RCC 7860 (cell line): ENCODE results near the gene DTL.

Source experiments
- DNase-seq: peaks from one replicate; pipeline ENCODE4 v3.0.0-alpha.2; 2015; ENCODE audit warnings: low spot score
- FAIRE-seq: peaks from 2 replicates; lab custom pipeline; 2012; peaks lifted over from hg19 to GRCh38; lab: Jason Lieb, UNC

DTL gene

DNA sequence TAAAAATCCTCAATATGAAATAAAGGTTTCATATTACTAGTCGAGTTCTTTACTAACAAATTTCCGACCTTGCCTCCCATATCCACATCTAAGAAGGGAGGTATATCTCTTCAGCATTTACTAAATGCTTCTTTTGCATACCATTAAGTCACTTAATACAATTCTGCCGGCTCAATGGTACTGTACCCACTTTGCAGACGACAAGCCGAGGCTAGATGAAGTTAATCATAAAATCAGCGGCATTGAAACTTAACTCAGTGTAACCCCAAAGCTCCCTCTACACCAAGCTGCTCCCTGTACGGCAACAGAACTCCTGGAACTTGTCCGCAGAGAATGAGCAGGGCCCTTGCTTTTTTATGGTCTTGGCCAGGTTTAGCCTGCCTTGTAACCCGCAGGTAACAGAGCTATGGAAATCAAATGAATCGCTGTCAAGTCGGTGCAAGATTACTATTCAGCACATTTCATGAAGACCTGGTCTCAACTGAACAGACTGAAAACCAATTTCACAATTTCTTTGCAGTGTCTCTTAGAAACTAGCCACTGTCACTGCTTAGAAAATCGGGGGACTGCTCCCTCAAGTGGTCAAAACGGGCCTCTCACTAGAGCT lies 929 bp upstream of the DTL start:
- DNase-seq (no peak), FAIRE-seq (no peak)

DNA sequence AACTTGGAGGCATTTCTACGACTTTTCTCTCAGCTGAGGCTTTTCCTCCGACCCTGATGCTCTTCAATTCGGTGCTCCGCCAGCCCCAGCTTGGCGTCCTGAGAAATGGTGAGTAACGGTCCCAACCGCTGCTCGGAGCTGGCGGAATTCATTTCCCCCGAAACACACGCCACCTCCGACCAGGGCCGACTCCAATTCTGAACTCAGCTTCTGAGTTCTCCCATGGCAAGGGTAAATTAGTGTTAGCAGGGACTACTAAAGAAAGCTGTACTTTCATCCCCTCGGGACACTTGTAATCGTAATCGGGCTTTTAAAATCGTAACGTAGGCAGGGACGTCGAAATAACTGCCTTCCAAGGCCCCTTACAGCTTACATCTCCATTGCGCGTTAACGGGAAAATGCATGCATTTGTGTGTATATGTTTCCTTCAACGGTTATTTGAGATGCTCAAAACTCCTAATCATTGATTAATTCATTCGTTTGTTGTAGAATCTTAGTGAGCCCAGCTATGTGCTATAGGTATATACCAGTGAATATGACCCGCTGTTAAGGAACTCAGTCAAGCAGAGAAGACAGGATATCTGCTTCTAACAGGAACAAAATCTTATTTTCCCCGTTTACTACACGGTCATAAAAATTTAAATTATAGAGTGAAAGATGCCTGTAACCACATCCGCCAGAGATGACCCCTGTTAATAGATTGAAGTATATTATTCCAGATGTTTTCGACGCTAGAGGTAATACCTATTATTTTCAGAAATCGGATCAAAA lies 472 bp downstream of the DTL start:
- FAIRE-seq: peak; percentile 29
- DNase-seq: no peak

DNA sequence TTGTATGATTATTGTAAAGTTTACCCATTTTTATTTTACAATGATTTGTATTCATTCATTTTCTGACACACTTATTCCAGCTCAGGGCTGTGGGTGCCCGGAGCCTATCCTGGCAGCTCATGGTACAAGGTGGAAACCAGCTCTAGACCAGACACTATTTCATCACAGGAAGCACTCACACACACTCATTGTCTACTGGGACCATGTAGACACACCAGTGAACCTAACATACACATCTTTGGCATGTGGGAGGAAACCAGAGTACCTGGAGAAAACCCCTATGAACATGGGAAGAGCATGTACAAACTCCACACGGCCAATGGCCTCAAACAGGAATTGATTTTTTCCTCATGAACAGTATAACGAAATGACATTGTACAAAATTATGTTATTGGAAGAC lies 2.4 kb downstream of the DTL start:
- no peak for FAIRE-seq

DNA sequence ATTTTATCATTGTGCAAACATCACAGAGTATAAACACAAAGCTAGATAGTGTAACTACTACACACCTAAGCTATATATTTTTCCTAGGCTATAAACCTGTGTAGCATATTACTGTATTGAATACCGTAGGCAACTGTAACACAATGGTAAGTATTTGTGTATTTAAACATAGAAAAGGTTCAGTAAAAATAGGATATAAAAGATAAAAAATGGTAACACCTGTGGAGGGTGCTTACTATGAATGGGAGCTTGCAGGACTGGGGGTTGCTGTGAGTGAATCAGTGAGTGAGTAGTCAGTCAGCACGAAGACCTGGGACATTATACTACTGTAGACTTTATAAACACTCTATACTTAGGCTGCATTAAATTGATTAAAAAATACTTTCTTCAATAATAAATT lies 4.1 kb downstream of the DTL start:
- DNase-seq: no peak
- FAIRE-seq: no peak

More for the DNA sequence above, 2.4 kb downstream of the DTL start:
- DNase-seq: no peak

- DNase-seq (peak; percentile 71), FAIRE-seq (peak; percentile 84)
Measured at GRCh38 chr1:212040629-212041412, 5.3 kb downstream of the DTL start.

DNA sequence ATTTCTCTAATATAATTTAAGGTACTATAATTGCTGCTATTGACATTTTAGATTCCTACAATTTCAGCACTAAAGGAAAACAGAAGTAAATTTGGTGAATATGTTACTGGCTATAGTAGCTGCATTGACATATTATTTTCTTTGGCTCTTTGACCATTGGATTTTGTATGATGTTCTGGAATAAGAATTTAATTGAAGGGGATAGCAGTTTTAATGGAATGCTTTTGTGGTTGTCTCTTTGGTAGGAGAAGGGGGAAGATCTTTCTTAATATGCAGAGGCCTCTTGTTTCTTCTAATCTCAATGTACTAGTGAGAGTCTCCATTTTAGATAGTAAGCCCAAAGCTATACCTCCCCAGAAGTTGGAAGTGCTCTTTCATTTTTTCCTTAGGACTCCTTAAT lies 6.9 kb downstream of the DTL start:
- FAIRE-seq (no peak), DNase-seq (no peak)

- DNase-seq: no peak
- FAIRE-seq: no peak
Measured at GRCh38 chr1:212044851-212045250, 9.3 kb downstream of the DTL start.

DNA sequence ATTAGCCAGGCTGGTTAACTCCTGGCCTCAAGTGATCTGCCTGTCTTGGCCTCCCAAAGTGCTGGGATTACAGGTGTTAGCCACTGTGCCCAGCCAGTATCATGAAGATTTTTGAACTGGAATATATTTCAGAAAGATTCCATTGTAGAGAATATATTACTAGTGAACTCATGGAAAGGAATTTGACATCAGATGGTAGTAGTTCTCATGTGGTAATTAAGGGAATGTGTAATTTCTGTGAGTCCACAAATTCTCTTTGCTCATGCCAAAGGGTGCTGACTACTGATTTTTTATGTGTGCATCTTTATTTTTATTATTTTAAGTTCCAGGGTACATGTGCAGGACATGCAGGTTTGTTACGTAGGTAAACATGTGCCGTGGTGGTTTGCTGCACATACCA lies 10.4 kb downstream of the DTL start:
- FAIRE-seq (no peak), DNase-seq (no peak)

DNA sequence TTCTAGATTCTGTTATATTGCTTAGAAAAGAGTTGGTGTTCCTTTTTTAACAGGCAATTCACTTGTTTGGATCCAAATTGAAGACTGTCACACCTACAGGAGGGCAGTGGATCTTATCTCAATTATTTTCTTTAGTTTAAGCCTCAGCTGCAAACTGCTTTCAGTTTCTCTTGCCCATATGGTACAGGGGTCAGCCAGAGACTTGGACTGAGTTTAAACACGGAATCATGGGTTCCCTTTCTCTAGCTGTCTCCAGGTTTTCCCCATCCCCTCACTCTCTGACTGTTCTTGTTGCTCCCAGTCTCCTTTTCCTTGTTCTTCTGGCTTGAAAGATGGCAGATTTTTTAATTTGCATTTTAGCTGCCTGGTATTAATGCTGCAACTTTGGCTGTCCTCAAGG lies 18.4 kb downstream of the DTL start:
- no peak for DNase-seq
- FAIRE-seq: no peak

DNA sequence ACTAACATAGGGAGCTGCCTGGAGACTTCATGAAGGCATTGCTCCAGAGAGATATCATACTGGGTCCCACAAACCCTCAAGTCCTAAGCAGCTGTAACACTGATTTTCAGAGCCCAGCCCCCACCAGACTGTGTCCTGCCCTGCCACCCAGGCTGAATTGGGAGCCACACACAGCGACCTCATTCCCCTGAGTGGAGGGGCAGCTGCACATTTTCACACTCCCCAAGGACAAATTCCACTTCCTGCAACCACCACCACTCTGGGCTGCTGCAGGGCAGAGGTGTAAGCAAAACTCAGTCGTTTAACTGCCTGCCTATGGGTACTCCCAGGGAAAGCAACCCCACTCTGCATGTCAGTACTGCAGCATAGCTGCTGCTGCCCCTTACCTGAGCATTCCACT lies 19.8 kb downstream of the DTL start:
- no peak for DNase-seq
- FAIRE-seq: no peak

GRCh38 chr1:212060632-212061472 lies 25.3 kb downstream of the DTL start:
- no peak for FAIRE-seq
- DNase-seq: peak; percentile 25

- DNase-seq (peak; percentile 60), FAIRE-seq (peak; percentile 74)
Measured at GRCh38 chr1:212062832-212063438, 27.4 kb downstream of the DTL start.

DNA sequence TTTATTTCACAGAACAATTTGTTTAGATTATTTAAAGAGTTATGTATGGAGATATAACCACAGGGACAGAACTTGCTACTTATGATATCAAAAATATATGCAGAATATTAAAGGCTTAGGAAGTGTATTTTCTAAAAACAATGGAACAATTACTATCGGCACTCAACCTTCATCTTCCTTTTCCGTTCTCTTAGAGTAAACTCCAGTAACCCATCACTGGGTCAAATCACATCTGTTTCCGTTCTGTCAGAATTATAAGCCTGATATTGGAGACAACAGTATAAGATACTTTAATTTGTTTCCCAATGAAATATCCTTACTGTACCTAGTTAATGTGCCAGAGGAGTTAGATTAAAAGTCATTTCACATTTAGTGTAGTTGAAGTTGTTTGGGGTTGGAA lies 32.2 kb downstream of the DTL start:
- no peak for DNase-seq
- FAIRE-seq: no peak

DNA sequence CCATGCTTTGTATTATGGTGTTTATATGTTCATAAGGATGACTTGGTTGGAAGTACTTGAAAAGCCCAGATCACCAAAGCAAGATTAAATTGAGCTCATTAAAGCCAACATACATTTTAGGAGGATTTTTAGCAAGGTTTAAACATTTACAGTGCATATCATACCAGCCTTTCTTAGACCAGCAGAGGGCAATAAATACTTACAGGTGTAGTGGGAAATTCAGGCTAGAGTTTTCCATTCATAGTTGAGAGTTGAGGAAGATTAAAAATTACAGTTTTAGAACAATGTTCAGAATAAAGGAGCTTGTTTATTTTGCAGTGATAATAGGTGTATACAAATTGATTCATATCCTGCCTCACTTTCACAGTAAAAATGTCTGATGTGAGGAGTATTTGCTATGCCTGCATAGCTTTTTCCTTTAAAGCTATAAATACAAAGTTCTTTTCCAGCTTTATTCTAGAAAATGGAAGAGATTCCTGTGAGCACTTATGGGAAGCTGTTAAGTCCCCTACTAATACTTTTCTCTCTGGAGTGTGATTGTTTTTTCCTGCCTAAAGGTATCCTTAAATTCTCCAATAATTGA lies 35.3 kb downstream of the DTL start:
- DNase-seq (peak; percentile 20), FAIRE-seq (peak; percentile 58)

- DNase-seq (no peak), FAIRE-seq (no peak)
Measured at GRCh38 chr1:212072047-212072446, 36.5 kb downstream of the DTL start.

- no peak for DNase-seq
- FAIRE-seq: no peak
Measured at GRCh38 chr1:212073490-212073889, 37.9 kb downstream of the DTL start.

DNA sequence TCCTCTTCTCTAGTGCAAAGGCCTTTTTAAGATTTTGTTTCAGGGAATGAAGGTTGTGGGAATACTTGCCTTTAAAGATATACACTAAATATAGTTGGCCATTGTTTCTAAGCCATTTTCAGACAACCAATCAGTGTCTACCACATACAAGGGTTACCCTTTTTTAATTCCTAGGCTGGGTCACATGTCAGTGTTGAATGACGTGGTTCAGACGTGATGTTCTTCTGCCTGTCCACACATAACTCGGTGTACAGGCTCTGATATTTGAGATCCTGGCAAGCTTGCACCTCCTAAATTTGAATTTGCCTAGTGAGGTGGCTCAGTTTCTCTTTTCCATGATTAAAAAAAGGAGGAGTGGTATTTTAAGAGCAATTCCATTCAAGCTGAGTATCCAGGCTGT lies 38.8 kb downstream of the DTL start:
- DNase-seq (no peak), FAIRE-seq (no peak)

- DNase-seq (no peak), FAIRE-seq (no peak)
Measured at GRCh38 chr1:212074856-212075255, 39.3 kb downstream of the DTL start.

- DNase-seq (no peak), FAIRE-seq (no peak)
Measured at GRCh38 chr1:212077028-212077427, 41.5 kb downstream of the DTL start.

DNA sequence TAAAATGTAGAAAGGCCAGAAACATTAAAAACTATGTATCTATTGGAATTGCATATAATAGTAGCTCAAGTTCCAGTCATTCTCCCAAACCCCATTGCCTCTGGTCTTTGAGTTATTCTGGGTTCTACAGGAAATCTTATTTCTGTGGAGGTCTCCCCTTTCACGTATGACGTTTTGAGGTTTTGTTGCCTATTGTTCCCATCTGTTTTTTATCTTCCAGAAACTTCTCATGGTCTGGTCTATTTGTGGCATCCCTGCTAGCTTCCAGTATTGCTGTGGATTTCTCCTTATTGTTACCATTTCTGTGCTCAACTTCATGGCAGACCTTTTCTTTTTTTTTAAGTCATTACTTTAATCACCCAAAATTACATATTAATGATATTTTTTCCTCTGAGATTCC lies 43.3 kb downstream of the DTL start:
- FAIRE-seq (no peak), DNase-seq (no peak)
